Ishikawa (cell line): ENCODE results near the gene CLPTM1L.
A peak's percentile ranks its signal among the peaks of the same experiment; 100 is the strongest.

Experiments
- CEBPB ChIP-seq: IDR thresholded peaks from 2 replicates; pipeline ENCODE4 v1.6.1; 2012
- CREB1 ChIP-seq: IDR thresholded peaks from 2 replicates; pipeline ENCODE4 v1.6.1; 2012; ENCODE audit warnings: low read depth
- EGR1 ChIP-seq: IDR thresholded peaks from 2 replicates; pipeline ENCODE4 v1.6.1; 2012
- EP300 ChIP-seq: IDR thresholded peaks from 2 replicates; pipeline ENCODE4 v1.6.1; 2012; ENCODE audit warnings: borderline replicate concordance
- FOXM1 ChIP-seq: IDR thresholded peaks from 2 replicates; pipeline ENCODE4 v1.6.1; 2012; ENCODE audit warnings: low read depth, borderline replicate concordance
- MAX ChIP-seq: IDR thresholded peaks from 2 replicates; pipeline ENCODE4 v1.6.1; 2012
- NFIC ChIP-seq: IDR thresholded peaks from 2 replicates; pipeline ENCODE4 v1.6.1; 2012
- RAD21 ChIP-seq: IDR thresholded peaks from 2 replicates; pipeline ENCODE4 v1.6.1; 2012; ENCODE audit warnings: low read depth
- REST ChIP-seq: IDR thresholded peaks from 2 replicates; pipeline ENCODE4 v1.6.1; 2012; ENCODE audit warnings: low read depth, mild to moderate bottlenecking
- TAF1 ChIP-seq: IDR thresholded peaks from 2 replicates; pipeline ENCODE4 v1.6.1; 2012; ENCODE audit warnings: low read depth, mild to moderate bottlenecking
- TCF12 ChIP-seq: IDR thresholded peaks from 2 replicates; pipeline ENCODE4 v1.6.1; 2012; ENCODE audit warnings: low read depth
- TEAD4 ChIP-seq: IDR thresholded peaks from 2 replicates; pipeline ENCODE4 v1.6.1; 2012
- USF1 ChIP-seq: IDR thresholded peaks from 2 replicates; pipeline ENCODE4 v1.6.1; 2012
- YY1 ChIP-seq: IDR thresholded peaks from 2 replicates; pipeline ENCODE4 v1.6.1; 2012; ENCODE audit warnings: low read depth
- ZBTB7A ChIP-seq: IDR thresholded peaks from 2 replicates; pipeline ENCODE4 v1.6.1; 2012; ENCODE audit warnings: low read depth

CLPTM1L gene

GRCh38 chr5:1294206-1294834 is 50.6 kb downstream of the CLPTM1L start:
- no peak for TF ChIP-seq TAF1
- no peak for TF ChIP-seq YY1
- no peak for TF ChIP-seq CREB1
- peak; percentile 29; the same call in 1 of the 2 replicates for TF ChIP-seq TEAD4
- no peak; the same call in 1 of the 2 replicates for TF ChIP-seq RAD21
- TF ChIP-seq EGR1, result peak; percentile 96
- no peak for TF ChIP-seq REST
- peak; percentile 33 for TF ChIP-seq NFIC
- no peak for TF ChIP-seq FOXM1
- peak; percentile 19; the same call in 1 of the 2 replicates for TF ChIP-seq USF1
- TF ChIP-seq MAX, result peak; percentile 85
- TF ChIP-seq ZBTB7A, result peak; percentile 3; the same call in 1 of the 2 replicates
- peak; percentile 63 for TF ChIP-seq TCF12
- no peak for TF ChIP-seq CEBPB
- no peak for TF ChIP-seq EP300

GRCh38 chr5:1293416-1294205 is 51.3 kb downstream of the CLPTM1L start:
- TF ChIP-seq MAX, result no peak
- TF ChIP-seq TCF12, result no peak
- TF ChIP-seq CREB1, result no peak
- TF ChIP-seq TAF1, result no peak
- no peak for TF ChIP-seq RAD21
- TF ChIP-seq EP300, result no peak

GRCh38 chr5:1292846-1293415 is 52.0 kb downstream of the CLPTM1L start:
- TF ChIP-seq NFIC, result no peak
- no peak for TF ChIP-seq CEBPB
- no peak for TF ChIP-seq USF1
- TF ChIP-seq TAF1, result no peak
- TF ChIP-seq FOXM1, result no peak
- no peak for TF ChIP-seq REST
- no peak for TF ChIP-seq CREB1
- no peak for TF ChIP-seq RAD21
- TF ChIP-seq TCF12, result no peak
- no peak for TF ChIP-seq YY1
- TF ChIP-seq EP300, result no peak
- TF ChIP-seq TEAD4, result no peak

- TF ChIP-seq REST (no peak), FOXM1 (no peak), RAD21 (no peak), CREB1 (no peak), NFIC (no peak), TAF1 (no peak)
Observed at GRCh38 chr5:1292139-1292538, 52.8 kb downstream of the CLPTM1L start.
